Measurements from ENCODE around the gene NOXA1.
"Not testable (repeated sequence)": the region's sequence is repeated elsewhere in the genome, so short reads cannot be mapped to it uniquely, and the experiment has no call there.

NOXA1 gene

GRCh38 chr9:137406876-137407589 is 16.2 kb upstream of the NOXA1 start:
- H3K4me3 ChIP-seq (ENCODE audit: low read depth, low read length): peak overlapping the region; percentile 23
- peak; percentile 65 for TF ChIP-seq CTCF (IDR thresholded peaks at IDR 0.05; ENCODE audit: low read depth, low read length, missing control alignments)
- in situ Hi-C loops (cut with HindIII; ENCODE audit: low sequenced_read_pairs): no loop called here
- no peak for DNase-seq (ENCODE audit: low read depth)

- no peak for TF ChIP-seq CTCF (IDR thresholded peaks at IDR 0.05; ENCODE audit: low read depth, low read length, missing control alignments)
- peak; percentile 28 for DNase-seq (ENCODE audit: low read depth)
- H3K4me3 ChIP-seq (ENCODE audit: low read depth, low read length): peak overlapping the region; percentile 14
- in situ Hi-C loops (cut with HindIII; ENCODE audit: low sequenced_read_pairs): no loop called here
Measured at GRCh38 chr9:137407590-137408300, 15.4 kb upstream of the NOXA1 start.

DNA sequence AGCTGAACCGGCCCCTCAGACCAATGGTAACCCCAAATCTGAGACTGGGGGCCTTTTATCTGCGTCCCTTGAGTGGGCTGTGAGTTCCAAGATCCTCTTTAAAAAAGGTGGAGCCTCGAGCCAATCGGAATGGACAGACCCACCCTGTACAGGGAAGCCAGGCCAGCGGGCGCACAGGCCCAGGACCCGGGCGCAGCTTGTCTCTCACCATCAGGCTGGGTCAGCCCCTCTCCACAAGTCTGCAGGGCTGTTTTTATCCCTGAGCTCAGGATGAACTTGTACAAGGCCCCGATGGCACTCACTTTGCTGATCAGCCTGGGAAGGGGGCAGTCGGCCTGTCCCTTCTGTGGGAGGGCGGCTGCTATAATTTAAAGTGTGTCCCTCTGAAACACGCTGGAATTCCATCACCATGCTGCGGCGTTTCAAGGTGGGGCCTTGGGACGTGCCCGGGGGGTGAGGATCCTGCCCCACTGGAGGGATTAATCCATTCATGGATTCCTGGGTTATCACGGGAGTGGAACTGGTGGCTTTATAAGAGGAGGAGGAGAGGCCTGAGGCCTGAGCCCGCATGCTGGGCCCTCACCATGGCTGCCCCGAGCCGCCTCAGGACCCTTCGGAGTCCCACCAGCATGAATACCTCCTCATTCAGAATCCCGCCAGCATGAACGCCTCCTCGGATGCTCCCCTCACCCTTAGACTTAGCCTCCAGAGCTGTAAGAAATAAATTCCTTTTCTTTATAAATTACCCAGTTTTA is 14.4 kb upstream of the NOXA1 start:
- no peak for TF ChIP-seq CTCF (IDR thresholded peaks at IDR 0.05; ENCODE audit: low read depth, low read length, missing control alignments)
- no peak for DNase-seq (ENCODE audit: low read depth)
- in situ Hi-C loops (cut with HindIII; ENCODE audit: low sequenced_read_pairs): no loop called here
- H3K4me3 ChIP-seq (ENCODE audit: low read depth, low read length): no peak overlapping the region

- TF ChIP-seq CTCF (IDR thresholded peaks at IDR 0.05; ENCODE audit: low read depth, low read length, missing control alignments): no peak
- no peak for DNase-seq (ENCODE audit: low read depth)
- in situ Hi-C loops (cut with HindIII; ENCODE audit: low sequenced_read_pairs): no loop called here
- H3K4me3 ChIP-seq (ENCODE audit: low read depth, low read length): no peak overlapping the region
Measured at GRCh38 chr9:137409515-137409914, 13.7 kb upstream of the NOXA1 start.

- in situ Hi-C loops (cut with HindIII; ENCODE audit: low sequenced_read_pairs): loop anchor here (5.0 to 10.0 kb wide), 2 partner anchors 46 to 143 kb away; no protein-coding TSS in a partner anchor
- DNase-seq (ENCODE audit: low read depth); H3K4me3 ChIP-seq (ENCODE audit: low read depth, low read length): not testable (repeated sequence)
Measured at GRCh38 chr9:137410236-137410890, 12.8 kb upstream of the NOXA1 start.

DNA sequence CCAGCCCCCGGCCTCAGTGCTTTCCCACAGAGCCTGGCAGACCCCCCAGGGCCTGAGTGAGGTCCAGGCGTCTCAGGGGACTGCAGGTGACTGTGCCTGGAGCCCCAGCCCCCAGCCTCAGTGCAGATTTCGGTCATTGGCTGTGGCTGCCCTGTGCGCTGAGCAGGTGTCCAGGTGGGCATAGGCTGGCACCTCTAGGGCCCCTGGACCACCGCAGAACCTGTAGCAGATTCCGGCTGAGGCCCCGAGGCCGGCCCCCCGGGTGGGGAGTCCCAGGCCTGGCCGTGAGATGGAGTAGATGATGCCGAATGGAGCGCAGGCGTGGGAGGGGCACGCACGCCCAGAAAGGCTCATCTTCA is 12.3 kb upstream of the NOXA1 start:
- no peak for TF ChIP-seq CTCF (IDR thresholded peaks at IDR 0.05; ENCODE audit: low read depth, low read length, missing control alignments)
- no peak overlapping the region for H3K4me3 ChIP-seq (ENCODE audit: low read depth, low read length)
- in situ Hi-C loops (cut with HindIII; ENCODE audit: low sequenced_read_pairs): loop anchor here (5.0 to 10.0 kb wide), 2 partner anchors 46 to 144 kb away; no protein-coding TSS in a partner anchor

More for the DNA sequence above, 12.3 kb upstream of the NOXA1 start:
- no peak for DNase-seq (ENCODE audit: low read depth)

All from astrocyte of the cerebellum (primary cell).